ENCODE data around the gene ZNF428. TPM values are rescaled to one million over a fixed set of nuclear protein-coding genes. Genes with fewer than 3 reads are reported as not detected.

ZNF428 gene
- total RNA-seq, 1 experiment from 2014 or later, result 39.6 TPM

GRCh38 chr19:43667126-43667875 lies 47.9 kb upstream of the ZNF428 start (continued):
- TF ChIP-seq, protein P1, sequence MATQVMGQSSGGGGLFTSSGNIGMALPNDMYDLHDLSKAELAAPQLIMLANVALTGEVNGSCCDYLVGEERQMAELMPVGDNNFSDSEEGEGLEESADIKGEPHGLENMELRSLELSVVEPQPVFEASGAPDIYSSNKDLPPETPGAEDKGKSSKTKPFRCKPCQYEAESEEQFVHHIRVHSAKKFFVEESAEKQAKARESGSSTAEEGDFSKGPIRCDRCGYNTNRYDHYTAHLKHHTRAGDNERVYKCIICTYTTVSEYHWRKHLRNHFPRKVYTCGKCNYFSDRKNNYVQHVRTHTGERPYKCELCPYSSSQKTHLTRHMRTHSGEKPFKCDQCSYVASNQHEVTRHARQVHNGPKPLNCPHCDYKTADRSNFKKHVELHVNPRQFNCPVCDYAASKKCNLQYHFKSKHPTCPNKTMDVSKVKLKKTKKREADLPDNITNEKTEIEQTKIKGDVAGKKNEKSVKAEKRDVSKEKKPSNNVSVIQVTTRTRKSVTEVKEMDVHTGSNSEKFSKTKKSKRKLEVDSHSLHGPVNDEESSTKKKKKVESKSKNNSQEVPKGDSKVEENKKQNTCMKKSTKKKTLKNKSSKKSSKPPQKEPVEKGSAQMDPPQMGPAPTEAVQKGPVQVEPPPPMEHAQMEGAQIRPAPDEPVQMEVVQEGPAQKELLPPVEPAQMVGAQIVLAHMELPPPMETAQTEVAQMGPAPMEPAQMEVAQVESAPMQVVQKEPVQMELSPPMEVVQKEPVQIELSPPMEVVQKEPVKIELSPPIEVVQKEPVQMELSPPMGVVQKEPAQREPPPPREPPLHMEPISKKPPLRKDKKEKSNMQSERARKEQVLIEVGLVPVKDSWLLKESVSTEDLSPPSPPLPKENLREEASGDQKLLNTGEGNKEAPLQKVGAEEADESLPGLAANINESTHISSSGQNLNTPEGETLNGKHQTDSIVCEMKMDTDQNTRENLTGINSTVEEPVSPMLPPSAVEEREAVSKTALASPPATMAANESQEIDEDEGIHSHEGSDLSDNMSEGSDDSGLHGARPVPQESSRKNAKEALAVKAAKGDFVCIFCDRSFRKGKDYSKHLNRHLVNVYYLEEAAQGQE (IDR thresholded peaks at IDR 0.05; ENCODE audit: low read depth), result no peak
- no peak for TF ChIP-seq SP1 (IDR thresholded peaks at IDR 0.05; ENCODE audit: low read depth)

DNA sequence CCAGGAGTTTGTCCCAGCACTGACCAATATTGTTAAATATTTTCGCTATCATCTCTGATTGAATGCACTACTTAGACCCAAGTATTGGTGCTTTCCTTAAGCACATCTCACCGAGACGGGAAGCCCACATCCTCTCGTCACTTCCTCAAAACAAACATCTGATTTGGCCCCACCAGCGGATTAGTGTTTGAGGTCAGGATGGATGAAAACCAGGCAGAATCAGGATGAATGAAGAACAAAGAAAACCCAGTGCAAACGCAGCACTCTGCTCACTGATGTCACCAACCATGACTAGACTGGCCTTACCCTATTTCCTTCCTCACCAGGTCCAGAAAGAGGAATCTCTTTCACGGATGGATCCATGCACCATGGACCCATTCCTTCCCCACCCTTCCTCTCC lies 44.6 kb upstream of the ZNF428 start:
- TF ChIP-seq YY1 (IDR thresholded peaks at IDR 0.05; ENCODE audit: extremely low read depth, insufficient replicate concordance, low read depth, low read length), result no peak
- TF ChIP-seq EGR1 (IDR thresholded peaks at IDR 0.05; ENCODE audit: low read depth), result no peak
- TF ChIP-seq POLR2AphosphoS5 (IDR thresholded peaks at IDR 0.05; ENCODE audit: low read depth, low read length), result no peak
- TF ChIP-seq EZH2phosphoT487 (IDR thresholded peaks at IDR 0.05; ENCODE audit: borderline replicate concordance), result no peak
- TF ChIP-seq ZFX (IDR thresholded peaks at IDR 0.05), result no peak
- TF ChIP-seq MAX (IDR thresholded peaks at IDR 0.05), result no peak
- no peak for TF ChIP-seq ZNF274 (IDR thresholded peaks at IDR 0.05; ENCODE audit: low read depth, low read length)
- TF ChIP-seq, protein P1 (IDR thresholded peaks at IDR 0.05; ENCODE audit: low read depth), result no peak
- H3K4me2 ChIP-seq (ENCODE audit: low read length), result no peak overlapping the region
- DNase-seq (ENCODE audit: low read depth, low spot score), result no peak
- BruUV-seq (replicated peaks), result no TSS peak
- no peaks in the 10 kb centered on the region for H3K27me3 ChIP-seq (ENCODE audit: insufficient read depth, low read length)
- peaks cover 0 to 4% of the 10 kb centered on the region in 2 experiments; a peak in 1 of 4 replicates for H3K9me3 ChIP-seq (ENCODE audit: control insufficient read depth in 1 of 2, insufficient read depth in 1 of 2, low read depth in 1 of 2, low read length in 2 of 2)
- H3K4me3 ChIP-seq (replicated peaks in 1 of 2; ENCODE audit: low read depth in 1 of 2, low read length in 2 of 2), result no peak overlapping the region
- CTCF ChIA-PET, result no interaction called here
- RAD21 ChIA-PET (ENCODE audit: low non-redundant PET in 1 of 2, low total read pairs in 2 of 2, uncharacterized antibody in 2 of 2, unreplicated experiment in 2 of 2), result no interaction called here
- no peaks in the 10 kb centered on the region for H4K20me1 ChIP-seq (ENCODE audit: insufficient read depth)
- peaks cover 38% of the 10 kb centered on the region; the same call in 1 of the 2 replicates for H3K79me2 ChIP-seq (ENCODE audit: insufficient read depth, low read length)
- no peak for ATAC-seq
- no peak overlapping the region for H3K27ac ChIP-seq (ENCODE audit: low read depth, low read length)
- POLR2A ChIA-PET, result no interaction called here
- no peak overlapping the region for H2AFZ ChIP-seq (ENCODE audit: low read depth, low read length, poor library complexity, severe bottlenecking)
- H3K4me1 ChIP-seq (ENCODE audit: control insufficient read depth in 1 of 2, insufficient read depth in 2 of 2, low read length in 2 of 2), result peaks cover 5 to 12% of the 10 kb centered on the region in 2 experiments
- H3K9ac ChIP-seq (ENCODE audit: low read length), result no peak overlapping the region
- no peaks in the 10 kb centered on the region for H3K9me2 ChIP-seq (ENCODE audit: insufficient read depth)
- intact Hi-C loops (cut with micrococcal nuclease), result loop anchor here (10.0 kb wide), 1 partner anchor 129 kb away; the partner anchor contains the start of gene ZNF575
- peaks cover 38 to 55% of the 10 kb centered on the region in 2 experiments for H3K36me3 ChIP-seq (ENCODE audit: control insufficient read depth in 1 of 2, insufficient read depth in 2 of 2, low read length in 2 of 2)

Measured in HCT116 (cell line).